Fibroblast of lung (primary cell): Measurements from ENCODE around the gene HASPIN.

ENCODE experiments used
- CTCF ChIP-seq, 2 donors: IDR thresholded peaks in 1 of 2; conservative IDR thresholded peaks in 1 of 2; 1 replicate in 1 of 2; 2 replicates in 1 of 2; pipeline ENCODE4 v1.5.1; 2011 to 2012; ENCODE audit warnings: low read length in 2 of 2, control low read depth in 1 of 2, inconsistent platforms in 1 of 2, low read depth in 1 of 2, mild to moderate bottlenecking in 1 of 2
- EZH2 ChIP-seq: IDR thresholded peaks from 2 replicates; pipeline ENCODE4 v1.5.1; 2012; ENCODE audit warnings: low read length, control low read depth, mild to moderate bottlenecking; ENCODE audit errors: missing control alignments

GRCh38 chr17:3708366-3708765 lies 15.3 kb upstream of the HASPIN start:
- TF ChIP-seq CTCF (conservative IDR thresholded peaks at IDR 0.05 in 1 of 2, IDR thresholded peaks at IDR 0.05 in 1 of 2; ENCODE audit: low read depth in 1 of 2, low read length in 2 of 2): no peak
- no peak for TF ChIP-seq EZH2
